GM12892 (cell line): ENCODE data around the gene CD58.
"Not testable (repeated sequence)": the region's sequence is repeated elsewhere in the genome, so short reads cannot be mapped to it uniquely, and the experiment has no call there.

Experiments used
- DNase-seq: peaks from one replicate; pipeline ENCODE4 v3.0.0; 2011; ENCODE audit not compliant: insufficient read length
- FAIRE-seq: peaks from 2 replicates; lab custom pipeline; 2011; peaks lifted over from hg19 to GRCh38; lab: Jason Lieb, UNC
- POLR2A ChIP-seq: IDR thresholded peaks from 2 replicates; pipeline ENCODE4 v1.6.1; 2011; ENCODE audit warnings: low read depth, low read length, control low read depth
- POLR2AphosphoS5 ChIP-seq: IDR thresholded peaks from 2 replicates; pipeline ENCODE4 v1.6.1; 2011; ENCODE audit warnings: low read depth, low read length, control low read depth
- TAF1 ChIP-seq: IDR thresholded peaks from 2 replicates; pipeline ENCODE4 v1.6.1; 2011; ENCODE audit warnings: low read depth, mild to moderate bottlenecking, control low read depth, low read length, borderline replicate concordance

The CD58 gene

GRCh38 chr1:116595065-116595840 is 24.4 kb upstream of the CD58 start:
- FAIRE-seq, DNase-seq: not testable (repeated sequence)

- DNase-seq, FAIRE-seq: not testable (repeated sequence)
Observed at GRCh38 chr1:116593977-116594376, 23.2 kb upstream of the CD58 start.

- not testable (repeated sequence) for DNase-seq, FAIRE-seq
Observed at GRCh38 chr1:116593401-116593800, 22.6 kb upstream of the CD58 start.

- FAIRE-seq, DNase-seq: not testable (repeated sequence)
Observed at GRCh38 chr1:116591951-116592605, 21.3 kb upstream of the CD58 start.

GRCh38 chr1:116591006-116591950 is 20.5 kb upstream of the CD58 start:
- not testable (repeated sequence) for DNase-seq, FAIRE-seq

- FAIRE-seq, DNase-seq: not testable (repeated sequence)
Observed at GRCh38 chr1:116590359-116591005, 19.7 kb upstream of the CD58 start.

- not testable (repeated sequence) for FAIRE-seq, DNase-seq
Observed at GRCh38 chr1:116589101-116589735, 18.4 kb upstream of the CD58 start.

- TF ChIP-seq POLR2AphosphoS5: no peak
- TF ChIP-seq TAF1: no peak
- TF ChIP-seq POLR2A: no peak
- FAIRE-seq (no peak), DNase-seq (no peak)
Observed at GRCh38 chr1:116587501-116588227, 16.8 kb upstream of the CD58 start.

GRCh38 chr1:116586741-116587143 is 15.9 kb upstream of the CD58 start:
- DNase-seq: no peak
- FAIRE-seq: no peak
- TF ChIP-seq POLR2A: no peak
- no peak for TF ChIP-seq POLR2AphosphoS5
- no peak for TF ChIP-seq TAF1

- DNase-seq (no peak), FAIRE-seq (no peak)
- TF ChIP-seq POLR2A (no peak), TAF1 (no peak), POLR2AphosphoS5 (no peak)
Observed at GRCh38 chr1:116585886-116586285, 15.1 kb upstream of the CD58 start.

- TF ChIP-seq POLR2A: no peak
- no peak for FAIRE-seq
- no peak for DNase-seq
Observed at GRCh38 chr1:116581323-116581885, 10.6 kb upstream of the CD58 start.
